Epithelial cell of proximal tubule (primary cell): ENCODE measurements around the gene TBKBP1. TPM values are rescaled to one million over a fixed set of nuclear protein-coding genes. Genes with fewer than 3 reads are reported as not detected.

Experiments
- DNase-seq: peaks from one replicate; pipeline ENCODE4 v3.0.0-alpha.2; 2011; ENCODE audit warnings: low read depth
- H3K4me3 ChIP-seq: 2 replicates; pipeline ENCODE4 v1.5.1; 2011; ENCODE audit warnings: low read depth, mild to moderate bottlenecking, low read length
- CTCF ChIP-seq: conservative IDR thresholded peaks from 2 replicates; pipeline ENCODE4 v1.5.1; 2012; ENCODE audit warnings: low read depth, mild to moderate bottlenecking, low read length
- total RNA-seq: library from RNA; depleted of rRNA; stranded (reverse); fragments of >200 nt; gene quantifications from 2 replicates; pipeline ENCODE4 v1.2.3, GENCODE V29; 2015

TBKBP1 gene
- total RNA-seq, 1 donor from 2014 or later = 4.2 TPM

- DNase-seq = no peak
- TF ChIP-seq CTCF = no peak
- no peak overlapping the region for H3K4me3 ChIP-seq
Observed at GRCh38 chr17:47741109-47741792, 47.3 kb downstream of the TBKBP1 start.

GRCh38 chr17:47741793-47742145 is 47.8 kb downstream of the TBKBP1 start:
- DNase-seq = no peak
- no peak for TF ChIP-seq CTCF
- H3K4me3 ChIP-seq = no peak overlapping the region

DNA sequence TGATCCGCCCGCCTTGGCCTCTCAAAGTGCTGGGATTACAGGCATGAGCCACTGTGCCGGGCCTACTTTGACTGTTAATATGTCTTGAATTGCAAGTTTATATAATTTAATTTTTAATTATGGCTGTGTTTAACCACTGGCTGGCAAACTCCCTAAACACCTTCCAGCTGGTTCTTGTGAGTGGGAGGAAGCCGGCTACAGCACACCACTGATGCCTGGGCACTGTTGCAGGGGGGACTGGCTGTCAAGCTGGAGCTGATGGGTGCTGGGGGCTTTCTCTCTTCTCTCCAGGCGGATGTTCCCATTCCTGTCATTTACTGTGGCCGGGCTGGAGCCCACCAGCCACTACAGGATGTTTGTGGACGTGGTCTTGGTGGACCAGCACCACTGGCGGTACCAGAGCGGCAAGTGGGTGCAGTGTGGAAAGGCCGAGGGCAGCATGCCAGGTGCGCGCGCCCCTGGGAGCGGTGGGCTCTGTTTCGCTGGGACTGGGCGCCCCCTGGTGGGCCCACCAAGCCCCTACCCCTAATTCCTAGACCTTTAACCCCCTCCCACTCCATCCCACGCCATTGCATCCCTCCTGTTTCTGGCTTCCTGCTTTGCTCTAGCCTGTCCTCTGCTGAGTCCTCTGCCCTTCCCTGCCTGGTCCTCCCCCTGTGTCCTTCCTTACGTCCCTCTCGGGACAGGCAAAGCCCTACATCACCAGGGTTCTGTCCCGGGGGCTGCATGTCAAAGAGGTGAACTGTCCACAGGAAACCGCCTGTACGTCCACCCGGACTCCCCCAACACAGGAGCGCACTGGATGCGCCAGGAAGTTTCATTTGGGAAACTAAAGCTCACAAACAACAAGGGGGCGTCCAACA is 48.6 kb downstream of the TBKBP1 start:
- no peak for DNase-seq
- no peak overlapping the region for H3K4me3 ChIP-seq
- peak; percentile 47 for TF ChIP-seq CTCF

DNA sequence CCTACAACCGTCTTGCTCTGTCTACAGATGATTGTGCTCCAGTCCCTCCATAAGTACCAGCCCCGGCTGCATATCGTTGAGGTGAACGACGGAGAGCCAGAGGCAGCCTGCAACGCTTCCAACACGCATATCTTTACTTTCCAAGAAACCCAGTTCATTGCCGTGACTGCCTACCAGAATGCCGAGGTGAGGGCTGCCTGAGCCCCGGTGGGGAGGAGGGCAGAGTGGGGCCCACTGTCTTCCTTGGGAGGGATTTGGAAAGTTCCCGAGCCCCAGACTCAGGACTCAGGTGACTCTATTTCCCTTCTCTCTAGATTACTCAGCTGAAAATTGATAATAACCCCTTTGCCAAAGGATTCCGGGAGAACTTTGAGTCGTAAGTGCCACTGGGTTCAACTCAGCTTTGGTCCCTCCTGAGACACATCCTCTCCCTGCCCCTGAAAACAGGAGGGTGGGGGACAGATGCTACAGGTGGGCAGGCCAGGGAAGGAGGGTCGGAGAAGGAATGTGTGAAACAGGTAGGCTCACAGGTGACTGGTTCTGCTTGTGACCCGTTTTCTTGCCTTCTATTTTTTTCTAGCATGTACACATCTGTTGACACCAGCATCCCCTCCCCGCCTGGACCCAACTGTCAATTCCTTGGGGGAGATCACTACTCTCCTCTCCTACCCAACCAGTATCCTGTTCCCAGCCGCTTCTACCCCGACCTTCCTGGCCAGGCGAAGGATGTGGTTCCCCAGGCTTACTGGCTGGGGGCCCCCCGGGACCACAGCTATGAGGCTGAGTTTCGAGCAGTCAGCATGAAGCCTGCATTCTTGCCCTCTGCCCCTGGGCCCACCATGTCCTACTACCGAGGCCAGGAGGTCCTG is 50.4 kb downstream of the TBKBP1 start:
- H3K4me3 ChIP-seq = no peak overlapping the region
- DNase-seq = no peak
- TF ChIP-seq CTCF = no peak

DNA sequence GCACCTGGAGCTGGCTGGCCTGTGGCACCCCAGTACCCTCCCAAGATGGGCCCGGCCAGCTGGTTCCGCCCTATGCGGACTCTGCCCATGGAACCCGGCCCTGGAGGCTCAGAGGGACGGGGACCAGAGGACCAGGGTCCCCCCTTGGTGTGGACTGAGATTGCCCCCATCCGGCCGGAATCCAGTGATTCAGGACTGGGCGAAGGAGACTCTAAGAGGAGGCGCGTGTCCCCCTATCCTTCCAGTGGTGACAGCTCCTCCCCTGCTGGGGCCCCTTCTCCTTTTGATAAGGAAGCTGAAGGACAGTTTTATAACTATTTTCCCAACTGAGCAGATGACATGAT is 51.0 kb downstream of the TBKBP1 start:
- H3K4me3 ChIP-seq = no peak overlapping the region
- DNase-seq = no peak
- no peak for TF ChIP-seq CTCF

DNA sequence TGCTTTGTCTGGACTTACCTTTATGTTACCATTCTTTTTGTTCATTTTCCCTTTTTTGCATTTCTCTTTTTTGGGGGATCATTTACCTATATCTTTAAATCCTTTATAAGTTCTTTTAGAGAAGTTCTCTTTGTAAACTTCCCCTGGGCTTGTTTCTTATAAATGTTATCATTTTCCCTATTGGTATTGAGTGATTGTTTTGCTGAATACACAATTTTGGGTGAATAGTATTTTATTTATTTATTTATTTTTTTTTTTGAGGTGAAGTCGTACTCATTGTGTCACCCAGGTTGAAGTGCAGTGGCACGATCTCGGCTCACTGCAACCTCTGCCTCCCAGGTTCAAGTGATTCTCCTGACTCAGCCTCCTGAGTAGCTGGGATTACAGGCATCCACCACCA is 57.5 kb downstream of the TBKBP1 start:
- DNase-seq = no peak
- TF ChIP-seq CTCF = no peak
- no peak overlapping the region for H3K4me3 ChIP-seq
